Lung microvascular endothelial cell (primary cell): ENCODE results near the gene FRMD3. TPM values are rescaled to one million over a fixed set of nuclear protein-coding genes. Genes with fewer than 3 reads are reported as not detected.

ENCODE experiments used
- total RNA-seq: library from RNA; depleted of rRNA; stranded (reverse); fragments of >200 nt; gene quantifications from 2 replicates; pipeline ENCODE4 v1.2.1, GENCODE V29; 2014

The FRMD3 gene
- total RNA-seq, 1 donor from 2014 or later, result 2.4 TPM

Other genes with a start within 250 kb of the FRMD3 start
- gene IDNK, start 84.7 kb upstream of the FRMD3 start, total RNA-seq, result 3.0 and 4.8 TPM in 2 replicates
- gene UBQLN1, start 169.6 kb upstream of the FRMD3 start, total RNA-seq, result 69.5 and 120 TPM in 2 replicates